ENCODE measurements around the gene NXPH3. TPM values are rescaled to one million over a fixed set of nuclear protein-coding genes. Genes with fewer than 3 reads are reported as not detected.

The NXPH3 gene
- total and polyA plus RNA-seq, 2 of the 13 experiments (the other 11 are each of a cell fraction or from before 2014, with no cell fraction given) = 0.04 to 0.58 TPM

GRCh38 chr17:49556223-49556943 lies 19.3 kb upstream of the NXPH3 start (continued):
- TF ChIP-seq LCORL (IDR thresholded peaks at IDR 0.05) (no peak), LCORL (CRISPR knock-in tag; IDR thresholded peaks at IDR 0.05) (0 out of 2 replicates have a peak, but pooled peaks have one; percentile 40), ZNF616 (CRISPR knock-in tag; IDR thresholded peaks at IDR 0.05; ENCODE audit: low read depth) (no peak), ZNF552 (CRISPR knock-in tag; IDR thresholded peaks at IDR 0.05; ENCODE audit: borderline replicate concordance) (no peak), HMG20B (CRISPR knock-in tag; conservative IDR thresholded peaks at IDR 0.05) (0 out of 2 replicates have a peak, but pooled peaks have one; percentile 50), ZNF12 (CRISPR knock-in tag; IDR thresholded peaks at IDR 0.05) (no peak), KAT2B (IDR thresholded peaks at IDR 0.05; ENCODE audit: borderline replicate concordance, low read depth, low read length) (no peak), ZNF280B (CRISPR knock-in tag; IDR thresholded peaks at IDR 0.05; ENCODE audit: borderline replicate concordance) (0 out of 2 replicates have a peak, but pooled peaks have one; percentile 41), WIZ (CRISPR knock-in tag; IDR thresholded peaks at IDR 0.05) (peak; percentile 16; the same call in 1 of the 2 replicates), TFAP4 (IDR thresholded peaks at IDR 0.05; ENCODE audit: borderline replicate concordance, low read depth) (peak; percentile 45; the same call in 1 of the 2 replicates), HNF1B (CRISPR knock-in tag; IDR thresholded peaks at IDR 0.05) (peak; percentile 91; the same call in 1 of the 2 replicates), AHR (CRISPR knock-in tag; IDR thresholded peaks at IDR 0.05) (peak; percentile 81; the same call in 1 of the 2 replicates), AKNA (CRISPR knock-in tag; IDR thresholded peaks at IDR 0.05; ENCODE audit: borderline replicate concordance) (no peak), ZNF430 (CRISPR knock-in tag; IDR thresholded peaks at IDR 0.05) (no peak), KLF11 (CRISPR knock-in tag; IDR thresholded peaks at IDR 0.05) (0 out of 2 replicates have a peak, but pooled peaks have one; percentile 36), KLF6 (CRISPR knock-in tag; IDR thresholded peaks at IDR 0.05) (peak; percentile 82; the same call in 1 of the 2 replicates), XRCC5 (optimal IDR thresholded peaks at IDR 0.05; ENCODE audit: low read length) (peak; percentile 94), ZNF567 (CRISPR knock-in tag; IDR thresholded peaks at IDR 0.05; ENCODE audit: borderline replicate concordance) (peak; percentile 99), NCOA2 (CRISPR knock-in tag; IDR thresholded peaks at IDR 0.05) (0 out of 2 replicates have a peak, but pooled peaks have one; percentile 22), SALL1 (CRISPR knock-in tag; IDR thresholded peaks at IDR 0.05) (peak; percentile 89)

Data from HepG2 (cell line).